HL-60 (cell line): Measurements from ENCODE around the gene CTIF.
"Not testable (repeated sequence)": the region's sequence is repeated elsewhere in the genome, so short reads cannot be mapped to it uniquely, and the experiment has no call there.

Experiments
- DNase-seq, 2 experiments: peaks; one replicate each; pipeline ENCODE4 v3.0.0-alpha.2; 2010 to 2020; ENCODE audit warnings: low read depth in 1 of 2, low spot score in 1 of 2
- H3K27ac ChIP-seq: fragments of 250-450 bp; sonication (Bioruptor Pico); replicated peaks from 2 replicates; pipeline ENCODE4 v1.5.1; 2020; ENCODE audit warnings: mild to moderate bottlenecking, moderate library complexity
- H3K27me3 ChIP-seq: fragments of 250-450 bp; sonication (Bioruptor Pico); 2 replicates; pipeline ENCODE4 v1.5.1; 2021; ENCODE audit warnings: mild to moderate bottlenecking, moderate library complexity; ENCODE audit not compliant: insufficient read depth, poor library complexity, severe bottlenecking
- H3K4me3 ChIP-seq: replicated peaks from 2 replicates; pipeline ENCODE4 v1.5.1; 2011; ENCODE audit warnings: mild to moderate bottlenecking, control low read depth, low read length; ENCODE audit not compliant: insufficient read depth
- CTCF ChIP-seq: IDR thresholded peaks from one replicate; pipeline ENCODE4 v1.5.1; 2011; ENCODE audit warnings: low read length, control low read depth, inconsistent platforms; ENCODE audit not compliant: insufficient read depth
- GABPA ChIP-seq: IDR thresholded peaks from 2 replicates; pipeline ENCODE4 v1.6.1; 2012; ENCODE audit warnings: low read depth
- POLR2AphosphoS5 ChIP-seq: IDR thresholded peaks from 2 replicates; pipeline ENCODE4 v1.6.1; 2012; ENCODE audit warnings: low read depth
- REST ChIP-seq: IDR thresholded peaks from 2 replicates; pipeline ENCODE4 v1.6.1; 2012; ENCODE audit warnings: low read depth; ENCODE audit not compliant: insufficient replicate concordance
- SPI1 ChIP-seq: IDR thresholded peaks from 2 replicates; pipeline ENCODE4 v1.6.1; 2012; ENCODE audit warnings: low read depth, mild to moderate bottlenecking, borderline replicate concordance

CTIF gene

GRCh38 chr18:48811401-48811800 lies 272.6 kb downstream of the CTIF start:
- Histone ChIP-seq H3K27me3 (no peaks in the 10 kb centered on the region), H3K4me3 (no peak overlapping the region), H3K27ac (no peak overlapping the region)
- DNase-seq, result no peak
- no peak for TF ChIP-seq CTCF

- DNase-seq, H3K27me3 ChIP-seq, H3K4me3 ChIP-seq, H3K27ac ChIP-seq: not testable (repeated sequence)
These were observed 273.2 kb downstream of the CTIF start for GRCh38 chr18:48811977-48812451.

GRCh38 chr18:48813321-48813720 lies 274.5 kb downstream of the CTIF start:
- TF ChIP-seq CTCF (no peak), GABPA (no peak), POLR2AphosphoS5 (no peak), REST (no peak)
- DNase-seq, result no peak
- Histone ChIP-seq H3K4me3 (no peak overlapping the region), H3K27me3 (no peaks in the 10 kb centered on the region), H3K27ac (no peak overlapping the region)

GRCh38 chr18:48813833-48814489 lies 275.1 kb downstream of the CTIF start:
- Histone ChIP-seq H3K27me3 (no peaks in the 10 kb centered on the region), H3K4me3 (no peak overlapping the region), H3K27ac (no peak overlapping the region)
- TF ChIP-seq CTCF (no peak), GABPA (no peak), POLR2AphosphoS5 (no peak), SPI1 (no peak), REST (no peak)
- DNase-seq, result peak in 1 of 2 experiments; percentile 27
